WTC11 (cell line): ENCODE results near the gene RPS6KC1.

Experiments
- CTCF ChIP-seq: fragments of 200-600 bp; IDR thresholded peaks from 2 replicates; pipeline ENCODE4 v1.8.0; 2022; ENCODE audit warnings: antibody characterized with exemption
- E2F1 ChIP-seq: sonication (generic); formaldehyde crosslinking; IDR thresholded peaks from 2 replicates; pipeline ENCODE4 v1.8.0; 2022; ENCODE audit warnings: mild to moderate bottlenecking, missing genetic modification reagents
- GRHL2 ChIP-seq: fragments of 250-450 bp; sonication (Bioruptor Pico); IDR thresholded peaks from 2 replicates; pipeline ENCODE4 v1.8.0; 2022; ENCODE audit warnings: mild to moderate bottlenecking, moderate library complexity; ENCODE audit not compliant: insufficient replicate concordance, severe bottlenecking
- HMGA2 ChIP-seq: fragments of 250-450 bp; sonication (Bioruptor Pico); IDR thresholded peaks from 2 replicates; pipeline ENCODE4 v1.4.0; 2021; ENCODE audit warnings: mild to moderate bottlenecking, moderate library complexity

- TF ChIP-seq CTCF (no peak), E2F1 (no peak), GRHL2 (CRISPR knock-in tag) (no peak), HMGA2 (CRISPR knock-in tag) (no peak)
Observed at GRCh38 chr1:213125643-213126042, 74.6 kb downstream of the RPS6KC1 start.
